DMS153 treated with DMSO at 0.1 percent for 48 hours (cell line): Measurements from ENCODE around the gene FRYL.
"Not testable (repeated sequence)": the region's sequence is repeated elsewhere in the genome, so short reads cannot be mapped to it uniquely, and the experiment has no call there.

Experiments used
- DNase-seq: peaks from one replicate; lab custom pipeline; 2025; ENCODE audit not compliant: unreplicated experiment; lab: John Stamatoyannopoulos, UW

The FRYL gene

GRCh38 chr4:48665555-48666186 lies 114.4 kb downstream of the FRYL start:
- DNase-seq = no peak

DNA sequence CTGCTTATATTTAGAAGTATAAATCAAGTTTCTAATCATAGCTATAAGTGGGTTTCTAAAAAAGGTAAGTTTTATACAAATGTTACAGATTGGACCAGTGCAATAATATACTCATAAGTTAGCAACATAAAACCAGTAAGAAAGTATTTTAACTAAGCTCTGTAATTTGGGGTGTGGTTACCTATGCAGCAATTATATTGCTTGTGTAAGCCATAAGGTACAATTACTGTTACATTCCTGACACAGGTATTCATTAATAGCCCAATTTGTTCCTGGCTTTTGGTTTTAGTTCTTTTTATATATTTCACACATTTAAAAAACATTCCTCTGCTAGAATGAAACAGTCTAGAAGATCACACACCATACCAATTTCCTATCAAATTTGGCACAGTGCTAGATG lies 115.1 kb downstream of the FRYL start:
- DNase-seq = no peak

- no peak for DNase-seq
Measured at GRCh38 chr4:48661391-48661790, 118.7 kb downstream of the FRYL start.

DNA sequence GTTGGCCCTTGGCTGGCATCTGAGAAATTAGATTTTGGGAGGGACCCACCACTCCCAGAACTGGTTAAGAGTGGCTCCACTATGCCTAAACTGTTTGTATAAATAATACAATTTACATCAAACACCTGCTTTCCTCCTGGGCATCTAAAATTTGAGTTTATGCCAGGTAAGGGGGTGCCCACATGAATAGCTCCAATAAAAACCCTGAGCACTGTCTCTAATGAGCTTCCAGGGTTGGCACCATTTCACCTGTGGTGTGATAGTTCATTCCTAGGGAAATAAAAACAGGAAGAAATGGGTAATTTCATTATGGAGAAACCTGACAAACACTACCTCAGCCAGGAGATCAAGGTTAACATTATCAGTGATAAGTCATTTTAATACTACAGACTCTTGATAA lies 119.7 kb downstream of the FRYL start:
- no peak for DNase-seq

DNA sequence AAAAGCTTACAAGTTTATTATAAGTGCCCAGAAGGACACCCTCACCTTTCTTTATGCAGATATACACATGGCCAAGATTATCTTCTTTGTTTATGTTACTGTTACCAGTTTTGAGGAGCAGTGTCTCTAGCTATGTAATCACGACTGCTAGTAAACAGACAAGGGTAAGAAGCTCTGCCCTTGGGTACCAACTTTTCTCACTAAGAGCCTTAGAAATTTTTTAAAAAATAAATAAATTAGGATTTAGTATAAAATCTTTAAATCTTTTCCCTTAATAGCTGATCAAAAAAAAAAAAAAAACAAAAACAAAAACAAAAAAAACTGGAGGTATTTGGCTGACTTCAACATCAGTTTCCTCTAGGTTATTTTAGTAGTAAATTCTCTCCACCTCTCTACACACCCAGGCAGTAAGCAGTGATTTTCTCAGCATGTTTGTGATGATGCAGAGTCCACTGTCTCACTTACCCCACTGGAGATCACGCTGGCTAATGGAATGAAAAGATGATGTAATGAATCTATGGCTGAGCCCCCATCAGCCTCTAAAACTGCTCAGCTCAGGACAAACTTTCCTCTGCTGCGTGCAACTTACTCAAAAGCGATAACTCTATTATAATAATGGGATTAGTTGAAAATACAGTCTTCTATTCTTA lies 125.9 kb downstream of the FRYL start:
- DNase-seq = no peak

DNA sequence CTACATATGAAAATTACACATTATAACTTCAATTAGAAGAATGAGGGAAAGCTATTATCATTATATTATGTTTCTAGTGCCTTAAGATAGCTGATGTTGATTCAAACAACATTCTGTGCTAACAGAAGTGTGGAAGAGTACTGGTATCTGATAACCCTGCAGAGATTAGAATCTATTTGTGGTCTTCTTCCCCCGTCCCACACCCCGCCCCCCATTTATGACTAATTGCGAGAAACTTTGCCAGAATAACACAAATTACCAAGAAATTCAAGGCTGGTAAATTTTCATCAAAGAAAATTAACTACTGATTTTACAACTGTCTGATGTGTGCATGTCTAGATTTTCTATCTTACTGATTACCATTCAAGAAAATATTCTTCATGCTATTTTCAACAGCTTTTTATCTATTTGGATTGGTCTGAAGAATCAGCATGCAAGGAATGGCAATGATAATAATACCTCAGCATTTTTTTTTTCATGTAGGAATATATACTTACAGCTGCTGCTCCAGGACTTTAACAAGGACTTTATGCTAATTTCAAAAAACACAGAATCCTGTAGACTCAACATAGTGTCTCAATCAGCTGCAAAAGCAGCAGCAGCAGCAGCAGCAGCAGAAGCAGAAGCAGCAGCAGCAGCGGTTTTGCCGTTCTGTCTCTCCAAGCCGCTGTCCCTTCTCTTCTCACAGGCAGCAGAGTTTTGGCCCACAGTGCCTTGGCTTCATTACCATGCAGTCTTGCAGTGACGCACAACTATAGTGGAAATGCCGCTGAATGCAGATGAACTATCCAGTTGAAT lies 126.7 kb downstream of the FRYL start:
- no peak for DNase-seq

DNA sequence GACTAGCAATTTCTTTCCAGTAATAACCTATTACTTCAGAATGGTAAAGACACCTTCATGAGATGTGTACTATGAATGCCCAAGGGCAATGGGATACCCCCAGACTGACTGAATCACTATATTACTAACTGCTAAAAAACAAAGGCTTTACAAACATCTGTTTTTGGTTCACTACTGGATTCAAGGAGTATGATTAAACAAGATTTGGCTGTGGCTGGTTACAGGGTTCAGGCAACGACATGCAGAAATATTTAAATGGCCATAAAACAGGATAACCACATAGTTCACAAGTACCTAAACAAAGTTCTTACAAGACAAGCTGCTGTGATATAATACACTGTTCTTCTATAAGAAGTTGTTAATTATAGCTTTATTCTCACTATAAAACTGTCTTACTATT lies 128.2 kb downstream of the FRYL start:
- DNase-seq = no peak

GRCh38 chr4:48649505-48649904 lies 130.6 kb downstream of the FRYL start:
- no peak for DNase-seq

- no peak for DNase-seq
Measured at GRCh38 chr4:48645225-48645794, 134.8 kb downstream of the FRYL start.

GRCh38 chr4:48642421-48643374 lies 137.4 kb downstream of the FRYL start:
- DNase-seq = no peak

DNA sequence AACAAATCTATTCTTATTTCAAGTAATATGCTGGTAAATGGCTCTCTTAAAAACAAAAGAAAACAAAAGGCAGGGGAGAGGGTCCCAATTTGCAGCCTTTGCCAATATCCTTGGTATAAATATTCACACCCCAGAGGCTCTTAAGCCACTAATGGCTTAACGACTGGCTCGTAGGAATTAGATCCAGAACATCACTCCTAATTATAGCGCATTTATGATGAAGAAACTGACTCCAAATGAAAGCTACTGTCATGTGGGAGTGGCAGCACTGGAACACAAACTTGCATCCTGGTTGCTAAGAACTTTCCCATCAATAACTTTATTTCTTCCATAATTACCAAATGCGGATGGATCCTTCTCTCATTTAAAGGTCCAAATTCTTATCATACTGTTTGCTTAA lies 138.7 kb downstream of the FRYL start:
- no peak for DNase-seq

GRCh38 chr4:48640699-48641098 lies 139.4 kb downstream of the FRYL start:
- no peak for DNase-seq

- no peak for DNase-seq
Measured at GRCh38 chr4:48640225-48640624, 139.9 kb downstream of the FRYL start.

DNA sequence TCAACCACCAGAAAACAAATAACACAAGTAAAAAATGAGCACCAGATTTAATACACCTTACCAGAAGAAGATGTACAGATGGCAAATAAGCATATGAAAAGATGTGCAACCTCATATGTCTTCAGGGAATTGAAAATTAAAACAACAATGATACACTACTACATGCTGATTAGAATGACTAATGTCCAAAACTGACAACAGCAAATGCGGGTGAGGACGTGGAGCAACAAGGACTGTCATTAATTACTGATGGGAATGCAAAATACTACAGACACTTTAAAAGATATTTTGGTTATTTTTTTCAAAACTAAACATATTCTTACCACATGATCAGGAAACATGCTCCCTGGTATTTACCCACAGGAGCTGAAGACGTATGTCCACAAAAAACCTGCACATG lies 140.3 kb downstream of the FRYL start:
- DNase-seq = no peak

- DNase-seq = not testable (repeated sequence)
Measured at GRCh38 chr4:48638586-48638985, 141.5 kb downstream of the FRYL start.

- no peak for DNase-seq
Measured at GRCh38 chr4:48636911-48637310, 143.2 kb downstream of the FRYL start.

- DNase-seq = no peak
Measured at GRCh38 chr4:48635980-48636379, 144.1 kb downstream of the FRYL start.

DNA sequence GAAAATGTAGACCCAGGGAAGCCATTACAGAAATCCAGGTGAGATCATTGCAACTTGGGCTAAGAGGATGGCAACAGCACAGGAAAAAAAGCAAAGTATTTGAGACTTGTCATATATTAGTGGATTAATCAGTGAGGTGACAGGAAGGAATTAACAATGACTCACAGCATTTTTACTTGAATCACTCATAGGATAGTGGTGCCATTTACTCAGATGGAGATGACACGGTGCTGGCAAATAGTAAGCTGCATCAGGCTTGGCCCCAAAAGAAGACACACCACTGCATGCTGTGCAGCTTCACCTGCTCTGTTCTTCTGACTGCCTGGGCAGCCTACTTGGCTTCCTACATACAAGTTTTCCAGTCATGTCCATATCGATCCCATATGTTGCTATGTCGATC lies 144.8 kb downstream of the FRYL start:
- DNase-seq = no peak

- DNase-seq = no peak
Measured at GRCh38 chr4:48634688-48635308, 145.3 kb downstream of the FRYL start.

- DNase-seq = no peak
Measured at GRCh38 chr4:48633657-48634056, 146.4 kb downstream of the FRYL start.
